A549 (cell line): ENCODE measurements around the gene ZNF107. TPM values are rescaled to one million over a fixed set of nuclear protein-coding genes. Genes with fewer than 3 reads are reported as not detected.

Experiments used
- ATAC-seq, 2 experiments: fragments of 200-7000 bp in 1 of 2; fragments of >200 bp in 1 of 2; cut with Nextera tagmentation in 1 of 2; cut with Tn5 transposase in 1 of 2; 3 replicates each; pipeline versions ENCODE4 v1.8.0 to v1.9.1; 2018 to 2020; ENCODE audit warnings: mild to moderate bottlenecking in 1 of 2, moderate library complexity in 1 of 2
- CTCF ChIA-PET: fragments of 300-600 bp; sonication (Branson Sonifier 250); formaldehyde crosslinking; extraction: SDS; loops from one replicate; lab custom pipeline; 2021; ENCODE audit warnings: antibody characterized with exemption, inconsistent platforms; lab: Yijun Ruan, JAX
- POLR2A ChIA-PET: fragments of 350-600 bp; formaldehyde crosslinking; extraction: SDS; loops from one replicate; lab custom pipeline; 2021; ENCODE audit warnings: antibody characterized with exemption, inconsistent platforms; lab: Yijun Ruan, JAX
- DNase-seq, 2 experiments: peaks; one replicate each; pipeline versions ENCODE4 v3.0.0 to v3.0.0-alpha.2; 2011 to 2016; ENCODE audit warnings: low read depth in 1 of 2, low spot score in 1 of 2
- FAIRE-seq: peaks from 2 replicates; lab custom pipeline; 2011; peaks lifted over from hg19 to GRCh38; lab: Jason Lieb, UNC
- H3K27ac ChIP-seq, 2 experiments: fragments of >200 bp; sonication (Bioruptor Twin); formaldehyde crosslinking; 3 replicates each; pipeline ENCODE4 v1.5.1; 2016 to 2017
- H3K4me1 ChIP-seq: fragments of >200 bp; sonication (Bioruptor Twin); formaldehyde crosslinking; 3 replicates; pipeline ENCODE4 v1.6.1; 2016
- H3K4me2 ChIP-seq: fragments of >200 bp; sonication (Bioruptor Twin); formaldehyde crosslinking; 3 replicates; pipeline ENCODE4 v1.6.1; 2016
- H3K4me3 ChIP-seq: fragments of >200 bp; sonication (Bioruptor Twin); formaldehyde crosslinking; 3 replicates; pipeline ENCODE4 v1.5.1; 2016
- H3K9me3 ChIP-seq: fragments of >200 bp; sonication (Bioruptor Twin); formaldehyde crosslinking; 3 replicates; pipeline ENCODE4 v1.6.1; 2016
- CBX8 ChIP-seq: fragments of 200-600 bp; sonication (generic); IDR thresholded peaks from 2 replicates; pipeline ENCODE4 v1.6.1; 2016
- CEBPB ChIP-seq, 2 experiments: fragments of >200 bp in 1 of 2; sonication (Bioruptor Twin) in 1 of 2; formaldehyde crosslinking in 1 of 2; IDR thresholded peaks; 2 replicates each; pipeline ENCODE4 v1.6.1; 2012 to 2016
- CHD4 ChIP-seq: fragments of 200-600 bp; sonication (generic); IDR thresholded peaks from 2 replicates; pipeline ENCODE4 v1.6.1; 2016; ENCODE audit warnings: antibody characterized with exemption, mild to moderate bottlenecking, borderline replicate concordance
- CTCF ChIP-seq: fragments of >200 bp; sonication (Bioruptor Twin); formaldehyde crosslinking; IDR thresholded peaks from 3 replicates; pipeline ENCODE4 v1.5.1; 2016
- EHMT2 ChIP-seq: fragments of 200-600 bp; sonication (generic); IDR thresholded peaks from 2 replicates; pipeline ENCODE4 v1.6.1; 2016; ENCODE audit warnings: antibody characterized with exemption, low read depth, mild to moderate bottlenecking, moderate library complexity
- FOSB ChIP-seq: fragments of 250-450 bp; sonication (Bioruptor Pico); IDR thresholded peaks from 2 replicates; pipeline ENCODE4 v1.5.0; 2020; ENCODE audit warnings: mild to moderate bottlenecking, moderate library complexity
- HOXB13 ChIP-seq: fragments of 250-450 bp; sonication (Bioruptor Pico); IDR thresholded peaks from 2 replicates; pipeline ENCODE4 v1.5.0; 2020; ENCODE audit warnings: low read depth, mild to moderate bottlenecking, moderate library complexity
- JUN ChIP-seq, 2 experiments: fragments of >200 bp; sonication (Bioruptor Twin); formaldehyde crosslinking; IDR thresholded peaks; 2 replicates in 1 of 2; 3 replicates in 1 of 2; pipeline ENCODE4 v1.6.1; 2016 to 2017
- KDM5A ChIP-seq: fragments of 200-600 bp; sonication (generic); IDR thresholded peaks from 2 replicates; pipeline ENCODE4 v1.6.1; 2016; ENCODE audit warnings: antibody characterized with exemption, mild to moderate bottlenecking
- MAX ChIP-seq: IDR thresholded peaks from 2 replicates; pipeline ENCODE4 v1.6.1; 2012
- NPAS2 ChIP-seq: fragments of 250-450 bp; sonication (Bioruptor Pico); IDR thresholded peaks from 2 replicates; pipeline ENCODE4 v1.8.0; 2022; ENCODE audit warnings: mild to moderate bottlenecking, moderate library complexity, borderline replicate concordance
- PHF8 ChIP-seq: fragments of 200-600 bp; sonication (generic); IDR thresholded peaks from 2 replicates; pipeline ENCODE4 v1.6.1; 2016; ENCODE audit warnings: low read depth, mild to moderate bottlenecking, antibody characterized with exemption, moderate library complexity, borderline replicate concordance
- POLR2A ChIP-seq: IDR thresholded peaks from 2 replicates; pipeline ENCODE4 v1.6.1; 2012; ENCODE audit warnings: mild to moderate bottlenecking, low read length
- RAD21 ChIP-seq, 2 experiments: fragments of >200 bp in 1 of 2; sonication (Bioruptor Twin) in 1 of 2; formaldehyde crosslinking in 1 of 2; IDR thresholded peaks in 1 of 2; conservative IDR thresholded peaks in 1 of 2; 2 replicates in 1 of 2; 3 replicates in 1 of 2; pipeline ENCODE4 v1.6.1; 2012 to 2018; ENCODE audit warnings: inconsistent platforms in 1 of 2
- RCOR1 ChIP-seq: fragments of 150-350 bp; IDR thresholded peaks from 2 replicates; pipeline ENCODE4 v1.6.1; 2014; ENCODE audit warnings: antibody characterized with exemption, low read length, low read depth
- RFX5 ChIP-seq: fragments of 450-650 bp; IDR thresholded peaks from 2 replicates; pipeline ENCODE4 v1.7.1; 2014; ENCODE audit warnings: antibody characterized with exemption, mild to moderate bottlenecking, moderate library complexity
- TFCP2L1 ChIP-seq: fragments of 250-450 bp; sonication (Bioruptor Pico); IDR thresholded peaks from 2 replicates; pipeline ENCODE4 v1.5.0; 2021; ENCODE audit warnings: mild to moderate bottlenecking
- ZC3H11A ChIP-seq: fragments of 450-650 bp; IDR thresholded peaks from 2 replicates; pipeline ENCODE4 v1.6.1; 2014; ENCODE audit warnings: antibody characterized with exemption, mild to moderate bottlenecking
- ZFP36 ChIP-seq: fragments of 450-650 bp; IDR thresholded peaks from 2 replicates; pipeline ENCODE4 v1.6.1; 2014; ENCODE audit warnings: borderline replicate concordance; ENCODE audit not compliant: partially characterized antibody
- WGBS: methylation state at CpG from one replicate; pipeline ENCODE4 v1.1.6; 2017; ENCODE audit errors: missing lambda C conversion rate; 5-methylcytosine and 5-hydroxymethylcytosine counted together
- polyA minus RNA-seq: library from RNA; depleted of rRNA, polyadenylated mRNA; stranded (reverse); fragments of >200 nt; gene quantifications from 2 replicates; pipeline ENCODE4 v1.2.3, GENCODE V29; 2011; rRNA and poly(A)+ RNA removed
- polyA plus RNA-seq, 4 experiments: library from polyadenylated mRNA; depleted of rRNA in 3 of 4; stranded (reverse); fragments of >200 nt; fragmentation: RNase III in 1 of 4; extraction: RNeasy Plus Mini Kit Qiagen cat#74134 plus additional on column Dnase treatment in 1 of 4; gene quantifications; 2 replicates in 3 of 4; 3 replicates in 1 of 4; pipeline ENCODE4 v1.2.3, GENCODE V29; 2011 to 2017
- TF ChIP-seq, protein P1 (sequence below): IDR thresholded peaks from 2 replicates; pipeline ENCODE4 v1.6.1; 2012
- TF ChIP-seq, protein P2 (sequence below): fragments of 250-450 bp; sonication (Bioruptor Pico); IDR thresholded peaks from 2 replicates; pipeline ENCODE4 v1.5.0; 2021; ENCODE audit warnings: mild to moderate bottlenecking, moderate library complexity, borderline replicate concordance
- TF ChIP-seq, protein P3 (sequence below): fragments of >200 bp; sonication (Bioruptor Twin); formaldehyde crosslinking; IDR thresholded peaks from 2 replicates; pipeline ENCODE4 v1.6.1; 2016

ZNF107 gene
- polyA plus RNA-seq (2011; rRNA removed) (4.6 and 4.9 TPM in 2 replicates), polyA plus RNA-seq (2017; fragmentation: RNase III; extraction: RNeasy Plus Mini Kit Qiagen cat#74134 plus additional on column Dnase treatment) (2.8 to 3.6 TPM (median 3.4 TPM) in 3 replicates), polyA minus RNA-seq (1.8 and 2.7 TPM in 2 replicates)
- 1.4 TPM in 2 replicates for polyA plus RNA-seq (2012; cell fraction: cytosol; rRNA removed)
- 1.6 and 2.8 TPM in 2 replicates for polyA plus RNA-seq (2012; cell fraction: nucleus; rRNA removed)

DNA sequence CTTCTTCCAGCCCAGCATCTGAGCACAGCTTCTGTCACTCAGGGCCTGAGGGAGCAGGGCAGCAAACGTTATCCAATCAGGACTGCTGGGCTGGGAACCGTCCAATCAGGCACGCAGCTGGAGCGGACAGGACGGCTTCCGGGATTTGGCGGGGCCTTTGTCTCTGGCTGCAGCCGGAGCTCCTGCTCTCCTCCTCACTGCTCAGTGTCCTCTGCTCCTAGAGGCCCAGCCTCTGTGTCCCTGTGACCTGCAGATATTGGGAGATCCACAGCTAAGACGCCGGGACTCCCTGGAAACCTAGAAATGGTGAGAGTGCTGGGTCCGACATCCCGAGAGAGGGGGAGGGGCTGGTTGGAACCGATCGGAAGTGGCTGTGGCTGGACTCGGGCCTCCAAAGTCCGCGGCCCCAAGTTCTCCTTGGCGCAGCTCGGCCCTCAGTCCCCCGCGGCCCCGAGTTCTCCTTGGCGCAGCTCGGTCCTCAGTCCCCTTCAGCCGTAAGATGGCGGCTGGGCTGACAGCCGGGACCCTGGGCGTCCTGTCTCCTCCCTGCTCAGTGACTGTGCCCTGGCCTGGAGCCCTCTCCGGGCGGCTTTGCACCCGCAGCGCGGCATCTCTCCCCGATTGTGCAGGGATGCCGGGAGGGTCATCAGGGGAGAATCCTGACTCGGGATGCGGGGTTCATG, at the start of gene ZNF107:
Gene ZNF107 (plus strand): TSS at position 154 of the 683 bp plus-strand sequence. CDS start 150 bp downstream, at position 304.
- WGBS = under 1% methylated on average over 27 of the region's 37 CpGs
- ChIA-PET CTCF (no interaction called here), POLR2A (interaction anchor here (0.6 to 1.6 kb wide), 8 partner anchors 90 to 695 kb away, joined by 3 to 8 read pairs (median 3); partner anchors contain the start of genes ZNF138, ZNF273 and ZNF680)
- ATAC-seq (peak; percentile 100), DNase-seq (peak; percentile 95), FAIRE-seq (peak; percentile 83)
- peak within 1 kb of the TSS; percentile 67 to 89 for H3K27ac ChIP-seq
- peak within 1 kb of the TSS; percentile 56 for H3K4me3 ChIP-seq
- no peaks in the 10 kb centered on the region for H3K4me1 ChIP-seq
- 0 out of 5 replicates have a peak, but pooled peaks of 1 of the 2 experiments have one; percentile 50 for TF ChIP-seq JUN (IDR thresholded peaks at IDR 0.05)
- peak; percentile 53; the same call in 1 of the 2 replicates for TF ChIP-seq KDM5A
- TF ChIP-seq RFX5 = peak; percentile 47; the same call in 1 of the 2 replicates
- TF ChIP-seq, protein P1, sequence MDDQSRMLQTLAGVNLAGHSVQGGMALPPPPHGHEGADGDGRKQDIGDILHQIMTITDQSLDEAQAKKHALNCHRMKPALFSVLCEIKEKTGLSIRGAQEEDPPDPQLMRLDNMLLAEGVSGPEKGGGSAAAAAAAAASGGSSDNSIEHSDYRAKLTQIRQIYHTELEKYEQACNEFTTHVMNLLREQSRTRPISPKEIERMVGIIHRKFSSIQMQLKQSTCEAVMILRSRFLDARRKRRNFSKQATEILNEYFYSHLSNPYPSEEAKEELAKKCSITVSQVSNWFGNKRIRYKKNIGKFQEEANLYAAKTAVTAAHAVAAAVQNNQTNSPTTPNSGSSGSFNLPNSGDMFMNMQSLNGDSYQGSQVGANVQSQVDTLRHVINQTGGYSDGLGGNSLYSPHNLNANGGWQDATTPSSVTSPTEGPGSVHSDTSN = 0 out of 2 replicates have a peak, but pooled peaks have one; percentile 35
- TF ChIP-seq ZFP36 = no peak
- peak; percentile 45; the same call in 1 of the 2 replicates for TF ChIP-seq MAX
- no peak for TF ChIP-seq ZC3H11A
- peak; percentile 53 for TF ChIP-seq POLR2A
- TF ChIP-seq PHF8 = peak; percentile 82; the same call in 1 of the 2 replicates
- H3K9me3 ChIP-seq = peaks cover 50% of the 10 kb centered on the region
- H3K4me2 ChIP-seq = peak within 1 kb of the TSS; percentile 76

GRCh38 chr7:64618785-64619456, 47.0 kb upstream of the ZNF107 start:
- ChIA-PET POLR2A (no interaction called here), CTCF (interaction anchor here (1.2 kb wide), 1 partner anchor 20 kb away, joined by 3 read pairs; no protein-coding TSS in a partner anchor)
- no peak overlapping the region for H3K4me3 ChIP-seq
- DNase-seq (peak in 1 of 2 experiments; percentile 62), ATAC-seq (peak in 1 of 2 experiments; percentile 66; a peak in 2 of 6 replicates), FAIRE-seq (no peak)
- H3K4me1 ChIP-seq = no peaks in the 10 kb centered on the region
- no peak overlapping the region for H3K27ac ChIP-seq
- TF ChIP-seq CEBPB (IDR thresholded peaks at IDR 0.05) = peak in 1 of 2 experiments; percentile 36; a peak in 1 of 4 replicates
- TF ChIP-seq TFCP2L1 (CRISPR knock-in tag) = no peak
- peak; percentile 40 to 73; a peak in 3 of 5 replicates for TF ChIP-seq RAD21 (conservative IDR thresholded peaks at IDR 0.05 in 1 of 2, IDR thresholded peaks at IDR 0.05 in 1 of 2)
- peak; percentile 29; the same call in 2 of the 3 replicates for TF ChIP-seq CTCF
- 3% methylated on average over 6 of the region's 6 CpGs for WGBS
- H3K4me2 ChIP-seq = no peak overlapping the region
- peaks cover 23% of the 10 kb centered on the region for H3K9me3 ChIP-seq

GRCh38 chr7:64619705-64620104, 46.2 kb upstream of the ZNF107 start:
- no peak for DNase-seq
- Histone ChIP-seq H3K4me2 (no peak overlapping the region), H3K4me3 (no peak overlapping the region), H3K9me3 (peaks cover 26% of the 10 kb centered on the region), H3K27ac (no peak overlapping the region), H3K4me1 (no peaks in the 10 kb centered on the region)
- CTCF ChIA-PET = no interaction called here
- POLR2A ChIA-PET = no interaction called here
- WGBS = 4% methylated on average over 1 of the region's 1 CpG
- no peak for ATAC-seq
- FAIRE-seq = no peak
- TF ChIP-seq, protein P2, sequence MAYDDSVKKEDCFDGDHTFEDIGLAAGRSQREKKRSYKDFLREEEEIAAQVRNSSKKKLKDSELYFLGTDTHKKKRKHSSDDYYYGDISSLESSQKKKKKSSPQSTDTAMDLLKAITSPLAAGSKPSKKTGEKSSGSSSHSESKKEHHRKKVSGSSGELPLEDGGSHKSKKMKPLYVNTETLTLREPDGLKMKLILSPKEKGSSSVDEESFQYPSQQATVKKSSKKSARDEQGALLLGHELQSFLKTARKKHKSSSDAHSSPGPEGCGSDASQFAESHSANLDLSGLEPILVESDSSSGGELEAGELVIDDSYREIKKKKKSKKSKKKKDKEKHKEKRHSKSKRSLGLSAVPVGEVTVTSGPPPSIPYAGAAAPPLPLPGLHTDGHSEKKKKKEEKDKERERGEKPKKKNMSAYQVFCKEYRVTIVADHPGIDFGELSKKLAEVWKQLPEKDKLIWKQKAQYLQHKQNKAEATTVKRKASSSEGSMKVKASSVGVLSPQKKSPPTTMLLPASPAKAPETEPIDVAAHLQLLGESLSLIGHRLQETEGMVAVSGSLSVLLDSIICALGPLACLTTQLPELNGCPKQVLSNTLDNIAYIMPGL = no peak
- TF ChIP-seq CHD4 = no peak
- no peak for TF ChIP-seq ZFP36
- no peak for TF ChIP-seq HOXB13 (CRISPR knock-in tag)
- TF ChIP-seq NPAS2 (CRISPR knock-in tag) = no peak
- no peak for TF ChIP-seq EHMT2
- no peak for TF ChIP-seq CBX8
- no peak for TF ChIP-seq RAD21 (conservative IDR thresholded peaks at IDR 0.05 in 1 of 2, IDR thresholded peaks at IDR 0.05 in 1 of 2)
- TF ChIP-seq, protein P3, sequence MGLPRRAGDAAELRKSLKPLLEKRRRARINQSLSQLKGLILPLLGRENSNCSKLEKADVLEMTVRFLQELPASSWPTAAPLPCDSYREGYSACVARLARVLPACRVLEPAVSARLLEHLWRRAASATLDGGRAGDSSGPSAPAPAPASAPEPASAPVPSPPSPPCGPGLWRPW = no peak
- TF ChIP-seq RCOR1 = no peak
- no peak for TF ChIP-seq FOSB (CRISPR knock-in tag)
- TF ChIP-seq CTCF = no peak
